GM18526 (cell line): ENCODE measurements around the gene PFAS.

Source experiments
- POLR2A ChIP-seq: IDR thresholded peaks from 3 replicates; pipeline ENCODE4 v1.6.1; 2011; ENCODE audit not compliant: insufficient read length; ENCODE audit errors: extremely low read depth

The PFAS gene

GRCh38 chr17:8253801-8254200 is 4.7 kb downstream of the PFAS start:
- TF ChIP-seq POLR2A: no peak

- TF ChIP-seq POLR2A: no peak
These were observed 5.8 kb downstream of the PFAS start for GRCh38 chr17:8254881-8255280.

- TF ChIP-seq POLR2A: no peak
These were observed 6.4 kb downstream of the PFAS start for GRCh38 chr17:8255499-8255898.

- TF ChIP-seq POLR2A: no peak
These were observed 7.2 kb downstream of the PFAS start for GRCh38 chr17:8256291-8256690.

GRCh38 chr17:8256691-8257090 is 7.6 kb downstream of the PFAS start:
- TF ChIP-seq POLR2A: no peak

GRCh38 chr17:8257801-8258200 is 8.7 kb downstream of the PFAS start:
- no peak for TF ChIP-seq POLR2A

- TF ChIP-seq POLR2A: no peak
These were observed 15.2 kb downstream of the PFAS start for GRCh38 chr17:8264320-8264719.

- TF ChIP-seq POLR2A: no peak
These were observed 15.9 kb downstream of the PFAS start for GRCh38 chr17:8264836-8265542.

GRCh38 chr17:8266648-8267479 is 17.8 kb downstream of the PFAS start:
- TF ChIP-seq POLR2A: no peak

- no peak for TF ChIP-seq POLR2A
These were observed 18.5 kb downstream of the PFAS start for GRCh38 chr17:8267480-8268147.

GRCh38 chr17:8268550-8269298 is 19.6 kb downstream of the PFAS start:
- TF ChIP-seq POLR2A: no peak

- no peak for TF ChIP-seq POLR2A
These were observed 23.3 kb downstream of the PFAS start for GRCh38 chr17:8272421-8272820.

- TF ChIP-seq POLR2A: no peak
These were observed 24.9 kb downstream of the PFAS start for GRCh38 chr17:8273884-8274444.

GRCh38 chr17:8274816-8275215 is 25.7 kb downstream of the PFAS start:
- no peak for TF ChIP-seq POLR2A

- TF ChIP-seq POLR2A: no peak
These were observed 26.6 kb downstream of the PFAS start for GRCh38 chr17:8275421-8276290.

- TF ChIP-seq POLR2A: no peak
These were observed 28.2 kb downstream of the PFAS start for GRCh38 chr17:8277317-8277716.
